Sigmoid colon (tissue), 7 donors: ENCODE results near the gene TMEM200C. TPM values are rescaled to one million over a fixed set of nuclear protein-coding genes. Genes with fewer than 3 reads are reported as not detected.

Source experiments
- DNase-seq: peaks from one replicate; pipeline ENCODE4 v3.0.0-alpha.2; 2019
- H3K27ac ChIP-seq, 4 donors: fragments of 200-600 bp; sonication (generic); one replicate each; pipeline ENCODE4 v1.5.1; 2016 to 2019; ENCODE audit warnings: mild to moderate bottlenecking in 1 of 4
- H3K27me3 ChIP-seq, 3 donors: fragments of 200-600 bp; sonication (generic); one replicate each; pipeline ENCODE4 v1.5.1; 2019; ENCODE audit warnings: mild to moderate bottlenecking in 1 of 3
- H3K36me3 ChIP-seq, 4 donors: fragments of 200-600 bp; sonication (generic); one replicate each; pipeline ENCODE4 v1.5.1; 2016 to 2019
- H3K4me1 ChIP-seq, 4 donors: fragments of 200-600 bp; sonication (generic); one replicate each; pipeline ENCODE4 v1.5.1; 2017 to 2019
- H3K4me3 ChIP-seq, 4 donors: fragments of 200-600 bp; sonication (generic); one replicate each; pipeline ENCODE4 v1.5.1; 2017 to 2019; ENCODE audit warnings: mild to moderate bottlenecking in 2 of 4, moderate library complexity in 1 of 4
- H3K9me3 ChIP-seq, 4 donors: fragments of 200-600 bp in 3 of 4; sonication (generic) in 3 of 4; one replicate each; pipeline versions ENCODE4 v1.5.1 to v1.6.1; 2013 to 2019
- CTCF ChIP-seq, 4 experiments: fragments of 450-650 bp in 3 of 4; fragments of 200-600 bp in 1 of 4; IDR thresholded peaks; one replicate each; pipeline ENCODE4 v1.5.1; 2016 to 2019; ENCODE audit warnings: antibody characterized with exemption in 4 of 4, mild to moderate bottlenecking in 3 of 4, moderate library complexity in 2 of 4
- EP300 ChIP-seq, 4 donors: sonication (generic); formaldehyde crosslinking; IDR thresholded peaks; one replicate each; pipeline ENCODE4 v1.6.1; 2017; ENCODE audit warnings: antibody characterized with exemption in 4 of 4
- POLR2A ChIP-seq, 2 donors: fragments of 450-650 bp; IDR thresholded peaks; one replicate each; pipeline ENCODE4 v1.6.1; 2016; ENCODE audit warnings: antibody characterized with exemption in 2 of 2, mild to moderate bottlenecking in 2 of 2, moderate library complexity in 2 of 2
- POLR2AphosphoS5 ChIP-seq, 4 donors: sonication (generic); formaldehyde crosslinking; IDR thresholded peaks; one replicate each; pipeline ENCODE4 v1.6.1; 2017; ENCODE audit warnings: antibody characterized with exemption in 4 of 4
- WGBS, 2 donors: extraction: QIAGEN DNeasy Blood & Tissue Kit; methylation state at CpG; one replicate each; pipeline ENCODE4 v1.1.7; 2013; 5-methylcytosine and 5-hydroxymethylcytosine counted together
- intact Hi-C: fragments of 100-400 bp; cut with DNase I; formaldehyde crosslinking; loops from one replicate; pipeline ENCODE4 v1.15.1; 2023
- polyA plus RNA-seq, 3 donors: library from polyadenylated mRNA; stranded (reverse); fragments of 200-250 nt; gene quantifications; one replicate each; pipeline ENCODE4 v1.2.3, GENCODE V29; 2013
- total RNA-seq, 4 donors: library from RNA; depleted of rRNA; stranded (reverse); fragments of >200 nt; gene quantifications; one replicate each; pipeline ENCODE4 v1.1.0, GENCODE V29; 2016
- donor health status: healthy with polysubstance abuse.
- donor health status: Bipolar disorder and iron deficiency.
- donor health status: healthy.

The TMEM200C gene
- total and polyA plus RNA-seq, 7 donors, result under 0.01 to 0.95 (median 0.58) TPM; not detected in 2

GRCh38 chr18:5890331-5891183 is 4.8 kb downstream of the TMEM200C start:
- H3K27me3 ChIP-seq, result peaks cover 31 to 64% (median 35%) of the 10 kb centered on the region in 3 donors
- peaks cover 0 to 26% (median 23%) of the 10 kb centered on the region in 4 donors for H3K4me1 ChIP-seq
- DNase-seq, result no peak
- H3K27ac ChIP-seq, result no peak overlapping the region
- no peaks in the 10 kb centered on the region for H3K36me3 ChIP-seq
- 3% methylated on average over 106 of the region's 106 CpGs for WGBS, 2 donors
- H3K4me3 ChIP-seq, result peak overlapping the region in 3 of 4 donors; percentile 39 to 52 (median 50)
- intact Hi-C loops, result no loop called here
- no peaks in the 10 kb centered on the region for H3K9me3 ChIP-seq
- TF ChIP-seq EP300 (IDR thresholded peaks at IDR 0.05), result no peak
- TF ChIP-seq CTCF (IDR thresholded peaks at IDR 0.05), result peak in 1 of 4 experiments; percentile 57
- TF ChIP-seq POLR2AphosphoS5 (IDR thresholded peaks at IDR 0.05), result no peak
- TF ChIP-seq POLR2A (IDR thresholded peaks at IDR 0.05), result no peak

GRCh38 chr18:5885361-5885760 is 10.0 kb downstream of the TMEM200C start:
- no peak overlapping the region for H3K4me3 ChIP-seq
- no peak overlapping the region for H3K27ac ChIP-seq
- no peak for DNase-seq
- H3K36me3 ChIP-seq, result no peaks in the 10 kb centered on the region
- WGBS, 2 donors, result 70 to 76% methylated on average over 2 of the region's 2 CpGs
- intact Hi-C loops, result no loop called here
- H3K27me3 ChIP-seq, result peaks cover 0 to 13% (median 3%) of the 10 kb centered on the region in 3 donors
- no peak for TF ChIP-seq POLR2AphosphoS5 (IDR thresholded peaks at IDR 0.05)
- TF ChIP-seq CTCF (IDR thresholded peaks at IDR 0.05), result no peak
- TF ChIP-seq EP300 (IDR thresholded peaks at IDR 0.05), result no peak
- no peak for TF ChIP-seq POLR2A (IDR thresholded peaks at IDR 0.05)
- peaks cover 0 to 4% (median 1%) of the 10 kb centered on the region in 4 donors for H3K4me1 ChIP-seq
- no peaks in the 10 kb centered on the region for H3K9me3 ChIP-seq

- 78 to 82% methylated on average over 1 of the region's 1 CpG for WGBS, 2 donors
Measured at GRCh38 chr18:5884375-5884774, 10.9 kb downstream of the TMEM200C start.

GRCh38 chr18:5879479-5879882 is 15.8 kb downstream of the TMEM200C start:
- TF ChIP-seq EP300 (IDR thresholded peaks at IDR 0.05) (no peak), POLR2AphosphoS5 (IDR thresholded peaks at IDR 0.05) (no peak), POLR2A (IDR thresholded peaks at IDR 0.05) (no peak), CTCF (IDR thresholded peaks at IDR 0.05) (peak in 3 of 4 experiments; percentile 54 to 67 (median 55))
- intact Hi-C loops, result loop anchor here (5.0 kb wide), 1 partner anchor 1008 kb away; no protein-coding TSS in a partner anchor
- DNase-seq, result no peak
- no peak overlapping the region for H3K27ac ChIP-seq
- H3K36me3 ChIP-seq, result no peaks in the 10 kb centered on the region
- no peak overlapping the region for H3K4me3 ChIP-seq
- H3K27me3 ChIP-seq, result peaks cover 0 to 13% (median 0%) of the 10 kb centered on the region in 3 donors
- no peaks in the 10 kb centered on the region for H3K9me3 ChIP-seq
- no peaks in the 10 kb centered on the region for H3K4me1 ChIP-seq

More at GRCh38 chr18:5884375-5884774, 10.9 kb downstream of the TMEM200C start:
- intact Hi-C loops, result loop anchor here (5.0 kb wide), 1 partner anchor 598 kb away; no protein-coding TSS in a partner anchor
- no peaks in the 10 kb centered on the region for H3K9me3 ChIP-seq
- no peak for TF ChIP-seq EP300 (IDR thresholded peaks at IDR 0.05)
- peaks cover 0 to 12% (median 0%) of the 10 kb centered on the region in 3 donors for H3K27me3 ChIP-seq
- DNase-seq, result no peak
- no peaks in the 10 kb centered on the region for H3K36me3 ChIP-seq
- H3K27ac ChIP-seq, result no peak overlapping the region
- no peak overlapping the region for H3K4me3 ChIP-seq
- H3K4me1 ChIP-seq, result no peaks in the 10 kb centered on the region

GRCh38 chr18:5876891-5877290 is 18.4 kb downstream of the TMEM200C start:
- intact Hi-C loops, result loop anchor here (5.0 kb wide), 1 partner anchor 1010 kb away; no protein-coding TSS in a partner anchor
- no peaks in the 10 kb centered on the region for H3K36me3 ChIP-seq
- no peak overlapping the region for H3K4me3 ChIP-seq
- H3K27me3 ChIP-seq, result peaks cover 0 to 13% (median 0%) of the 10 kb centered on the region in 3 donors
- DNase-seq, result no peak
- TF ChIP-seq POLR2A (IDR thresholded peaks at IDR 0.05) (no peak), CTCF (IDR thresholded peaks at IDR 0.05) (no peak), EP300 (IDR thresholded peaks at IDR 0.05) (no peak), POLR2AphosphoS5 (IDR thresholded peaks at IDR 0.05) (no peak)
- H3K27ac ChIP-seq, result no peak overlapping the region
- H3K9me3 ChIP-seq, result no peaks in the 10 kb centered on the region
- no peaks in the 10 kb centered on the region for H3K4me1 ChIP-seq
